HG03378 (cell line): ENCODE measurements around the gene DGKA.
"Not testable (repeated sequence)": the region's sequence is repeated elsewhere in the genome, so short reads cannot be mapped to it uniquely, and the experiment has no call there.

ENCODE experiments used
- ATAC-seq: cut with Tn5 transposase; IDR thresholded peaks from one replicate; pipeline ENCODE4 v1.9.1; 2021; ENCODE audit warnings: mild to moderate bottlenecking, moderate library complexity; ENCODE audit not compliant: unreplicated experiment

DGKA gene

DNA sequence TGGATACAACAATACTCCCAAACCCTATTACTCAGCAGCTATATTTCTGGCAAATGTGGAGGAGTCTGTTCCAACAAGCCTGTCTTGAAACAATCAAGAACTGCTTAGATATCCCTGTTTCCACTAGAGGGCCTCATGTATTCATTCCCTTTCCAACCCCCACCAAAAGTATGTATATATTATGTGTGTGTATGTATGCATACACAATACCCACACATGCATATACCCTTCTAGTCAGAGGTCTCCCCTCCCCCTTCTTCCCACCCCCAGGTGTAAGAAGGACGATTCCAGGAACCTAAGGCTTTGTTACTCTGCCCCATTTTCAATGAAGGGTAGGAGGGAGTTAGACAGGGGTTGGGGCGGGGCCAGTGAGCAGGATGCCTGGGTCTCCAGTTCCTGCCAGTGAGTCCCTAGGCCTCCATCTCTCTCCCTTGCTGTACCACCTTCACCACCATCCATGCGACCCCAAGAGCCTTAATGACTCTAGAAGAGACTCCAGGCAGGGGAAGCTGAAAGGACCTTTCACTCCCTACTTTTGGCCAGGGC, at the start of gene DGKA:
Gene DGKA (plus strand): TSS at position 392 of the 546 bp plus-strand sequence. CDS start 5,342 bp downstream, outside the sequence.
- peak; percentile 28 for ATAC-seq

DNA sequence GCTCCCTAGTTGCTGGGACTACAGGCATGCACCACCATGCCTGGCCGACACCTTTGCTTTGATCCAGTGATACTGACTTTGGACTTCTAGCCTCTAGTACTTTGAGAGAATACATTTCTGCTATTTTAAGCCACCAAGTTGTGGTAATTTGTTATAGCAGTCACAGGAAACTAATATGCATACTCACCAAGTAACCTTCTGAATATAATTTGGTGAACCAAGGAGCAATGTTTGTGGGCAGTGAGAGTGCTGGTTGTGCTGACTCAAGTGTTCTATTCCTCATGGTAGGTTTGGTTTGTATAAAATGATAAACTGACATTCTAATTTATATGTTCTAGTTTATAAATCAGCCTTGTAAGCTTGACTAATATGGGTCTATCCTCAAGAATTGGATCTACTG, 45.8 kb upstream of the DGKA start:
- ATAC-seq: no peak

DNA sequence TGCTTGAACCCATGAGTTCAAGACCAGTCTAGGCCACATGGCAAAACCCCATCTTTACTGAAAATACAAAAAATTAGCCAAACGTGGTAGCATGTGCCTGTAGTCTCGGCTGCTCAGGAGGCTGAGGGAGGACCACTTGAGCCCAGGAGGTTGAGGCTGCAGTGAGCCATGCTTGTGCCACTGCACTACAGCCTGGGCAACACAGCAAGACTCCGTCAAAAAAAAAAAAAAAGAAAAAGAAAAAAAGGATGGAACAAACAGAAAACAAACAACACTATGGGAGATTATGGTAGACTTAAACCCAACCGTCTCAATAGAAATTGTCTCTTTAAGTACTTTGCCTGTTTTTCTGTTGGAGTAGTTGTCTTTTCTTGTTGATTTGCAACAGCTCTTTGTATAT, 39.7 kb upstream of the DGKA start:
- ATAC-seq: no peak

DNA sequence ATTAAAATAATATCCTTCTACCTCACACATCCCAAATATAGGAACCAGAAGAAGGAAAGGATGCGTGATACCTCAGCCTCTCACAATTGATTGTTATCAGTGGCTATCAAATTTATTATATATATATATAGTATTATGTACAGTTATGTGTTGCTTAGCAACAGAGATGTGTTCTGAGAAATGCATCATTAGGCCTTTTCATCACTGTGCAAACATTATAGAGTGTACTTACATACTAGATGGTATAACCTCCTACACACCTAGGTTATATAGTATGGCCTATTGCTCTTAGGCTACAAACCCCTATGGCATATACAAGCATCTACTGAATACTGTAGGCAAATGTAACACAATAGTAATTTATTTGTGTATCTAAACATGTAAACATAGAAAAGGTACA, 37.2 kb upstream of the DGKA start:
- ATAC-seq: no peak

DNA sequence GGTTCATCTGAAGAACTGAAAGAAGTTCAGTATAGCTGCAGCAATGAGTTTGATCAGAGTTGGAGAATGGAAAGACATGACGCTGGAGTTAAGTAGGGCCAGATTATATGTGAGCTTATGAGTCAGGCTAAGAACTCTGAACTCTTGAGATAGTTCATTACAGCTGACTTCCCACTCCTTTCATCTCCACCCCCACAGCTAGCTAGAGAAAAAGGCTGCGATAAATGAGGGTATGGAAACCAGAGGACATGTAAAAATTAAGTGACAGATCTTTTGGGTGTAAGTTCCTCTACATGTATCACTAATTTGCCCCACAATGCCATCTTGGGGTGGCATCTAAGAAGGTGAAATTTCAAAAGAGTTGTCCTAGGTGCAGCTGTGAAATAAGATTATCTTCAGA, 31.9 kb upstream of the DGKA start:
- no peak for ATAC-seq

DNA sequence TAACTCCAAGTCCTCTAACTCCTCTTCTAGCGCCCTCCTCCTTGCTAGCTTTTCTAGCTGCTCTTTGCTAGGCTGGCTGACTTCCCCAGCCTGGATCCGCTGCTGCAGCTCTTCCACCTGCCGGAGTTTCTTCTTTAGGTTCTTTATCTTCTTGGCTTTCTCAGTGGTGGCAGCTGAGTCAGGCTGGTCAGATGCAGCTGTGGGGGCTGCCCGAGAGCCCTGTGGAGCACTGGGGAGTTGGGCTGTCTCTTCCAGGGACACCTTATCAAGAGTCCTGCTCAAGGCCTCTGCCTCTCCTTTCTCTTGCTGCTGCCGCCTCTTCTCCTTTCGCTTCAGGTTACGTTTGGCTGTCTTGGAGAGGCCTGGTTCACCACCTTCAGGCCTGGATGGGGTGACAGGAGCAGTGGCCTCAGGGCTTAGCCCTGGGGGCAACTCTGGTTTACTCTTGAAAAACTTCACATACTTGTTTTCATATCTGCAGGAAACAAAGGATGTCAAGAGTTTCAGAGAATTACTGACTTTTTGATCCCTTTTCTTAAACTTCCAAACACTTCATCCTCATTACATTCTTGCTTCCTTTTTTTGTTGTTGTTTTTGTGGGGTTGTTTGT, 29.0 kb upstream of the DGKA start:
- ATAC-seq: no peak

DNA sequence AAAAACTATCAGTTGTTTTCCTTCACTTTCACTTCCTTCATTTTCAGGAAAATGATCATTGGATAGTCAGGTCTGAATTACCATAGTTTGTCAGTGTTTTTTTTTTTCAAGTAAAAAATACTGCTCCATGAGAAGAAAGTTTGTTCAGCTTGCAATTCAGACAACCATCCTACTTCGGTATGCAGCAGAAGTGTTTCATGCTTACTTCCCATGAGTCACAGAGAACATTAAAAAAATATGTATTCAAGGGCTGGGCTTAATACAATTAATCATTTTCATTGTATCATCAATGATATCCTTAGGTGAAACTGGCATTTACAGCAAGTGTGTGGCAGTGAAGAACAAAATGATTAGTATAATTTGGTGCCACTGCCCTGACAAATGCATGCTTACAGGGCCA, 24.9 kb upstream of the DGKA start:
- no peak for ATAC-seq

DNA sequence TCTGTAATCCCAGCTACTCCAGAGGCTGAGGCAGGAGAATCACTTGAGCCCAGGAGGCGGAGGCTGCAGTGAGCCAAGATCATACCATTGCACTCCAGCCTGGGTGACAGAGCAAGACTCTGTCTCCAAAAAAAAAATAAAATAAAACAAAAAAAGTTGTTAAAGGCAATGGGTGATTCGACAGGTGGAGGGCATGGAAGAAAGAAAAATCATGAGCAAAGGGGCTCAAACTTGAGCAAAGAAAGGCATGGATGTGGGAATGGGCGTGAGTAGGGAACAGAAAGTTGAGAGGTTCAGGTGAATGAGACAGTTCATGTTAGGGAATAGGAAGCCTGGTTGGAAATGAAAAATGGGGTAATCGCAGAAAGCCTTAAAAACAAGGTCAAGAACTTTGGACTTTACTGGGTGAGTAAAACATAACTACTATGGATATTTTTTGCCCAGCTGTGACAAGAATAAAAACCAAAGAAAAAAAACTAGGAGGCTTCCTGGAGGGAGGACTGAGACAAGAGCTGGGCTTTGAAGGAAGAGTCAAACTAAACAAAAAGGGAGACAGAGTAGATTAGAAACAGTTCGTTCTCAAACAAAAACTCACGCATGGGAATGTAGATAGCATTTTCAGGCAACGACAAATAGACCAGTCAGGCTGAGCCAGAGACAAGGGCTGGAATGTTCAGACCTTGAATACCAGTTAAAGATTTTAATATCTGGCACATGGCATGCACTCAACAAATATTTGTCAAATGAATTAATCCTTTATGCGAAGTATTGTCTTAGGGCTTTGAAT, 22.0 kb upstream of the DGKA start:
- no peak for ATAC-seq

DNA sequence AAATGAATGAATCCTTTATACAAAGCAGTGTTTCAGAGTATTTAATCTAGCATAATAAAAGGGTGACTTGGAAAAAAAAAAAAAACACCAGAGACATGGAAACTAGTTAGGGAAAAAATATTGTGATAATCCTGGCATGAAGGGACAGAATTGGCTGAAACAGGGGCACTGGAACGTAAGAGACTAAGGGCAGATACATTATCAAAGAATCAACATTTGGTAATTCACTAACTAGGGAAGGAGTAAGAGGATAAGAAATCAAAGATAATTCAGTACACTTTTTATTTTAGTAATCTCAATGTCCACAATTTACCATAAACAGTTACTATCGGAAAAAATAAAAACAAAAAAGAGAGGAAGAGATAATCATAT, 21.5 kb upstream of the DGKA start:
- ATAC-seq: no peak

DNA sequence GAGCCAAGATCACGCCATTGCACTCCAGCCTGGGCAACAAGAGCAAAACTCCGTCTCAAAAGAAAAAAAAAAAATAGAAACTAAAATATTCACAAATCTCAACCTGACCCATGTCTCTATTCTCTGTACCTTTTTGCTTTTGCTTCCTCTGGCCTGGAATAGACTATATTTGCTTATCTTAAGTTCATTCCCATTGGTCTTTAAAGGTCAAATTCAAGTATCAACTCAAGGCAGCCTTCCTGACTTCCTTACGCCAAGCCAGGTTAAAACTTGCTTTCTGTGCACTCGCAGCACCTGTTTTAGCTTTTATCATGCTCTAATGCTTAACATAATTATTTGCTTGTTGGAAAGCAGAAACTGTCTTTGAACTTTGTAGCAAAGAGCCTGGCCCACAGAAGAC, 18.1 kb upstream of the DGKA start:
- ATAC-seq: no peak

DNA sequence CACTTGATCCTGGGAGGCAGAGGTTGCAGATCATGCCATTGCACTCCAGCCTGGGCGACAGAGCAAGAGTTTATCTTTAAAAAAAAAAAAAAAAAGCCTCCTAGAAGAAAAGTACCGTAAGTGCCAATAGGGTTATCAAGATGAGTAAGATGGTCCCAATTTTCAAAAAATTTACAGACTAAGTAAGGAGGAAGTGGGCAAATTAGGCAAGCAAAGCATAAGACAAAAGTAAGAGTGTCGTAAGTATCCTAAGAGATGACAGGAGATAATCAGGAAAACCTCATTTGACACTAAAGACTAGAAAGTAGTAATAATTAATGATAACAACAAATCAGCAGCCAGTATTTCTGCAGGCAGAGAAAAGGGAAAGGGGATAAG, 15.5 kb upstream of the DGKA start:
- no peak for ATAC-seq

DNA sequence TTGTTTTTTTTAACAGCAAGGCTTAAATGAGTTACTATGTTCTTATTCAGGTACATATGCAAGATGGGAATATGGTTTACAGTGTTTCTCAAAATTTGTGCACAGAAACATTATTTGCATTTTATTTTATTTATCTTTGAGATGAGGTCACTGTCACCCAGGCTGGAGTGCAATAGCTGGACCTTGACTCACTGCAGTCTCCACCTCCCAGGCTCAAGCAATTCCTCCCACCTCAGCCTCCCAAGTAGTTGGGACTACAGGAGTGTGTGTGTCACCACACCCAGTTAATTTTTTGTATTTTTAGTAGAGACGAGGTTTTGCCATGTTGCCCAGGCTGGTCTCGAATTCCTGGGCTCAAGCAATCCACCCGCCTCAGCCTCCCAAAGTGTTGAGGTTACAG, 11.9 kb upstream of the DGKA start:
- ATAC-seq: not testable (repeated sequence)

DNA sequence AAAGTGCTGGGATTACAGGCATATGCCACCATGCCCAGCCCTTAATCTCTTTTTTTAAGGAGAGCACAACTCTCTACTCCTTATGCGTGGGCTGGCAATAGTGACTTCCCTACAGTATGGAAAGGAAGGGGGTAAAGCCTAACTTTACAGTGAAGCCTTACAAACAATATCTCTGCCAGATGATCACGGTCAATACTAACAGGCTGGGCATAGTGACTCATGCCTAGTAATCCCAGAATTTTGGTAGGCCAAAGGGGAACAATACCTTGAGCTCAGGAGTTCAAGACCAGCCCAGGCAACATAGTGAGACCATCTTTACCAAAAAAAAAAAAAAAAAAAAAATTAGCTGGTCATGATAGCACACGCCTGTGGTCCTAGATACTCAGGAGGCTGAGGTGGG, 8.8 kb upstream of the DGKA start:
- no peak for ATAC-seq

DNA sequence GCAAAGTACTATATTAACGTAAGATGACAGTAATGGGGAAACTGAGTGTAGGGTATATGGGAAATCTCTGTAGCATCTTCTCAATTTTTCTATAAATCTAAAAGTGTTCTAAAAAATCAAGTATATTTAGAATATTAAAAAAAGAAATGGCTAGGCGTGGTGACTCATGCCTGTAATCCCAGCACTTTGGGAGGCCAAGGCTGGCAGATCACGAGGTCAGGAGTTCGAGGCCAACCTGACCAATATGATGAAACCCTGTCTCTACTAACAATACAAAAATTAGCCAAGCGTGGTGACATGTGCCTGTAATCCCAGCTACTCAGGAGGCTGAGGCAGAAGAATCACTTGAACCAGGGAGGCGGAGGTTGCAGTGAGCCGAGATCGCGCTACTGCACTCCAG, 7.3 kb upstream of the DGKA start:
- ATAC-seq: not testable (repeated sequence)

DNA sequence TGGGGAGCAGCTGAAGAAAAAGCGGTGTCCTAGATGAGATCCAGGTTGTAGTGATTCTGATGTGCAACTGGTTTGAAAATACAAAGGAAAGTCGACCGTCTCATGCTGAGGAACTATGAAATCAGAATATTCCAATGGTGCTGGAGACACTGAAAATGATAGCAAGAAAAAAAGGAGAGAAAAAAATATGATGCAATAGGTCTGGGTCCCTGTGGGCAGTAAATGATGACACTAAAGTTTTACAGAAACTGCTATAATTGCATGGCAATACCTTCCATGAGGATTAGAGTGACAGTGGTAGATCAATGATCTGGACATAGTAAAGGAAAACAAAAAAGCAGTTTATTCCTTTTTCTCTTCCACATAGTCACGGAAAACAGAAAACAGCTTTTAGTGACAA, 5.6 kb upstream of the DGKA start:
- ATAC-seq: no peak

DNA sequence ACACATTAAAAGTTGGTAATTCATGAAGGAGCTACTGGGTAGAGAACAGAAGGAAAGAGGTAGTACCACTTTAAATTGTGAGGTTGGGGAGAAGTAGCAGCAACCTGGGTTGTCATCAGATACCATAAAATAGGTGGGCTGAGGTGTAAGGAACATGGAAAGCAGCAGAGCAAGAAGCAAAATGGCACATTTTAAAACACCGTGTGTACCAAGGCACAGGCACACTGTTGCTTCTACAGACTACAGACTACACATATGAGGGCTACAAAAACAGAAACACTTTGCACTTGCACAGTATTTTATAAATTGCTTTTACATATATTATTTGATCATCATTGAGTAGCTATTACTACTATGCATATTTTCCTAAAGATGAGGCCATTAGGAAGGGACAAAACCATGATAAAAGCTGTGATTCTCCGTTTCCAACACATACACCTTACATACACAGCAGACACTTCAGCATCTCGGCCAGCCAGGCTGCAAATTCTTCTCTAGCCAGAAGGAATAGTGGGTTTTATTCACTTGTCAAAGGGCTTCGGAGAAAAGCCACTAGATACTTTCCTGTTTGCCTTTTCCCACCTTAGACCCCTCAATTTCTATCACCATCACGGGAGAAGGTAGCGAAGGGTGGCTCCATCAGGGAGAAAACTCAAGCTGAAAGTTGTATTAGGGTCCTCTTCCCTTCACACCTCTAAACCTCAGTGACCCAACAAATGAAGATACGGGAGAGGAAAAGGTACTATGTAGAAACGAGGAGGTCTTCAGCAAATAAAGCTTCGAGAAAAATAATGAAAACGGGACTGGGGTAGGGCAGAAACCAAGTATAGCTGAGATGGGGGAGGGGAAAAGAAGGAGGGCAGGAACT, 4.9 kb upstream of the DGKA start:
- no peak for ATAC-seq

DNA sequence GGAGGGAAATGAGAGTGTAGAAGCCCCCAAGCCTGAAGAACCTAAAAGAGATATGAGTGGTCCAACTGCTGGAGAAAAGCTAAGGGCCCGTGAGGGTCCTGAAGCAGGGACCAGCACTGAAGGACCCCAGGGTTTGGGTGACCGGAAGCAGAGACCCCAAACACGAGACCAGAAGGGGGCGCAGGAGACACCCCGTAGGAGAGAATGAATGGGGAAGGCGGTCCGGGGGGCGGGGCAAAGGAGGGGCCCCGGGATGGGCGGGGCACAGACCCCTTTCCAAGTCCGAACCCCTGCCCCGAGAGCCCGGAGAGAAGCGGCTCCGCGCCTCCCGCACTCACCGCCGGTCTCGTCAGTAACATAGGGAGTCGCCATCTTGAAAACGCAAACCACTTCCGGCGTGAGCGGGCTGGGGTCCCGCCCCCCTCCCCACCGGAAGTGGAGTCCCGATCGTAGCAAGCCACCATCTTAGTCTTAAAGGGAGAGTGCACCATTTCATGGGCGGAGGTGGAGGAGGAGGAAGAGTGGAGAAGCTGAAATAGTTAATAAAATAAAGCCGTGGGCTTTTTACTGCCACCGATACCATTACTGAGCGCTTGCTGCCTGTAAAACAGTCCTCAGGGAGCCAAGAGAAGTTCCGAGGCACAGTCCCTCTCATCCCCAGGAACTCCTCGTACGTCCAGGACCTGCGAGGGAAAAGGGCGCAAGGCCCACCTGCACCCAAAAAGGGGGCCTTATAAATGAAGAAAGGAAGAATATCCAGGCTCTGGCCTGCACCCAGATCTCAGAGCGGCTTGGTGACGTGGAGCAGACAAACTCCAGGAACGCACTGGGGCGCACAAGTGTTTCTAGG, 4.0 kb upstream of the DGKA start:
- peak; percentile 43 for ATAC-seq

DNA sequence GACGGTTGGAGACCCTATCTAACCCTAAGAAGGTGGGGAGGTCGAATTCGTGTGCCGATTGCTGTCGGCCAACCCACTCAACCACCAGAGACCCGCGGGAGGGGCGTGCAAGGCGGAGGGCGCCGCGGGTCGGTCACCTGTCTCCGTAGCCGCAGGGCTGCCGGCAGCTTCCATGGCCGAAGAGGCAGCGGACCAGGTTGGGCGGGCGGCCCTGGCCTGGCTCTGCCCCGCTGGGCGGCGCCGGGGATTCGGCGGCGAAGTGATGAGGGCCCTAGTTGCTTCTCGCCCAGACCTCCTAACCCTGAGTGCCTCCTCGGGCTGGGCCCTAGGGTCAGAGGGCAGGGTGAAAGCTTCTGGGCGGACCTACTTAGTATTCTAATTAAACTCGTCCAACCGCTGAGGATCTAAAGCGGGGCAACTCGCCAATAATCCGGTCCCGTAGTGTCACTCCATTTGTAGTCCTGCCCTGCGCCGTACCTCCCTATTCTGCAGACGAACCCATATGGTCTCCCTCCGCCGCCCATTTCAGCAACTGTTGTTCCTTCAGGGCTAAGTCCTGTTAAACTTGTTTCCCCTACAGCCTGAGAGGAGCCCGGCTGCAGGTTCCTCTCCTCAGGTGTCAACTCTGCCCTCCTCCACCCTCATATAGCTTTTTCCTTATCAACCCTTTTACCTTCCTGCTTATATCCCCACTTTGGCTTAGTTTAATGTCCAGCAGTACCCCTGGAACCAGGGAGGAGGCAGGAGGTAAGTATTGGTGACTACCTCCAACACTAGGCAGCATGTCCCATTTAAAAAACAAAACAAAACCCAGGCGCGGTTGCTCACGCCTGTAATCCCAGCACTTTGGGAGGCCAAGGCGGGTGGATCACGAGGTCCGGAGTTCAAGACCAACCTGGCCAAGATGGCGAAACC, 3.1 kb upstream of the DGKA start, which contains the start of gene PYM1:
Gene PYM1 (minus strand): TSS at position 307 of the 915 bp plus-strand sequence. CDS start 133 bp downstream, at position 174.
- peak; percentile 41 for ATAC-seq

DNA sequence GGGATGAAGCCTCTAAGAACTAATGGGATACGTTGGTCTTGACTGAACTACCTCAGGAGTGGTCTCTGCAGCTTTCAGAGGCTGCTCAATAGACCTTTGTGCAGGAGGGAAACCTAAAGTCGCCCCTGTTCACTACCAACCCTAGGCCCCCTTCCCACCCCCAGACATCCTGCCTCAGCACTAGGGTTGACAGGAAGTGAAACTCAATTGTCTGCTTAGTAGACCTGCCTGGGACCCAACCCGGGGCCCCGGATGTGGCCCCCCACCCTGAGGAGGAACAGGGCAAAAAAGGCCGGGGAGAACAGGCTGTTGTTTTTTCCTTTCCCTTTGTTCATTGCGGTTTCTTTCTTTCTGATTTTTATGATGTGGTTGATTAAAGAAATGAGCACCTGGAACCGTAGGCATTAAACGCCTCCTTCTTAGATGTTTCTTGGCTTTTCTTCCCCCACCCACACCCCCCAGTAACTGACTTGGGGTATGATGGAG, 1.6 kb upstream of the DGKA start:
- peak; percentile 38 for ATAC-seq
